Psoas muscle (tissue), 8 donors: ENCODE measurements around the gene SLC8B1. TPM values are rescaled to one million over a fixed set of nuclear protein-coding genes. Genes with fewer than 3 reads are reported as not detected.
A peak's percentile ranks its signal among the peaks of the same experiment; 100 is the strongest.

ENCODE experiments used
- ATAC-seq, 4 donors: fragments of 200-7000 bp; cut with Tn5 transposase; one replicate each; pipeline ENCODE4 v1.9.1; 2020; ENCODE audit warnings: moderate library complexity in 3 of 4, mild to moderate bottlenecking in 2 of 4
- DNase-seq, 2 donors: peaks; one replicate each; pipeline ENCODE4 v3.0.0-alpha.2; 2020
- H3K27ac ChIP-seq: fragments of 200-600 bp; one replicate; pipeline ENCODE4 v1.8.0; 2022
- H3K27me3 ChIP-seq, 3 donors: fragments of 200-600 bp in 1 of 3; one replicate each; pipeline versions ENCODE4 v1.6.1 to v1.8.0; 2013 to 2022; ENCODE audit warnings: low read length in 2 of 3, mild to moderate bottlenecking in 2 of 3, moderate library complexity in 1 of 3; ENCODE audit not compliant: insufficient read depth in 3 of 3
- H3K36me3 ChIP-seq, 2 donors: fragments of 200-600 bp in 1 of 2; one replicate each; pipeline versions ENCODE4 v1.6.1 to v1.8.0; 2013 to 2022; ENCODE audit warnings: low read depth in 1 of 2, mild to moderate bottlenecking in 1 of 2, moderate library complexity in 1 of 2; ENCODE audit not compliant: insufficient read depth in 1 of 2
- H3K4me1 ChIP-seq: fragments of 200-600 bp; one replicate; pipeline ENCODE4 v1.8.0; 2022
- H3K4me3 ChIP-seq: fragments of 200-600 bp; one replicate; pipeline ENCODE4 v1.8.0; 2022; ENCODE audit warnings: mild to moderate bottlenecking
- H3K9me3 ChIP-seq: fragments of 200-600 bp; one replicate; pipeline ENCODE4 v1.8.0; 2022
- WGBS, 3 donors: extraction: QIAGEN DNeasy Blood & Tissue Kit; methylation state at CpG; one replicate each; pipeline versions ENCODE4 v1.1.6 to v1.1.7; 2013; 5-methylcytosine and 5-hydroxymethylcytosine counted together
- intact Hi-C, 2 donors: fragments of 100-400 bp; cut with DNase I; formaldehyde crosslinking; loops; one replicate each; pipeline versions ENCODE4 v1.11.0 to v1.14.2; 2022
- long read RNA-seq, 2 donors: library from polyadenylated mRNA; unstranded; transcript quantifications; one replicate each; pipeline ENCODE4 v2.0.0, GENCODE V29; 2021
- polyA plus RNA-seq, 3 donors: library from polyadenylated mRNA; stranded (reverse); fragments of 200-250 nt; gene quantifications; one replicate each; pipeline ENCODE4 v1.2.3, GENCODE V29; 2013
- total RNA-seq, 4 donors: library from RNA; stranded (reverse); fragmentation: NEBNext Ultra II Directional in 2 of 4; extraction: Animal tissue kit (Norgen Biotek cat#: 25700) in 2 of 4; gene quantifications; one replicate each; pipeline versions ENCODE4 v1.2.1 to v1.2.4, GENCODE V29; 2021 to 2023
- TF ChIP-seq, protein P1 (sequence below): fragments of 200-600 bp; IDR thresholded peaks from one replicate; pipeline ENCODE4 v1.8.0; 2022; ENCODE audit warnings: antibody characterized with exemption
- donor health status: healthy with polysubstance abuse.
- donor health status: DM: no; HTN: no; CAD: no; lungs with moderate emphysema.
- donor health status: Bipolar disorder and iron deficiency.
- donor health status: healthy.
- donor health status: DM: yes; HTN: yes; CAD: no.
- donor health status: DM: no; HTN: no; CAD: no.
- donor health status: DM: no; HTN: no; CAD: no.
- donor health status: DM: yes; HTN: yes; CAD: no.

Gene SLC8B1
- total RNA-seq (10 to 100 TPM in 1 of 4 donors, 1 to 10 TPM in 3; 7.6 to 10.3 (median 9.5) TPM), polyA plus RNA-seq (1 to 10 TPM; 5.7 to 9.6 (median 5.7) TPM)
- long read RNA-seq, donor 1, partial matches to known transcripts = 4 of 4 reads
- long read RNA-seq, donor 1, other reads (novel, unspliced or antisense) = 0 of 4 reads
- long read RNA-seq, donor 2, partial matches to known transcripts = 13 of 17 reads
- long read RNA-seq, donor 2, other reads (novel, unspliced or antisense) = 4 of 17 reads

DNA sequence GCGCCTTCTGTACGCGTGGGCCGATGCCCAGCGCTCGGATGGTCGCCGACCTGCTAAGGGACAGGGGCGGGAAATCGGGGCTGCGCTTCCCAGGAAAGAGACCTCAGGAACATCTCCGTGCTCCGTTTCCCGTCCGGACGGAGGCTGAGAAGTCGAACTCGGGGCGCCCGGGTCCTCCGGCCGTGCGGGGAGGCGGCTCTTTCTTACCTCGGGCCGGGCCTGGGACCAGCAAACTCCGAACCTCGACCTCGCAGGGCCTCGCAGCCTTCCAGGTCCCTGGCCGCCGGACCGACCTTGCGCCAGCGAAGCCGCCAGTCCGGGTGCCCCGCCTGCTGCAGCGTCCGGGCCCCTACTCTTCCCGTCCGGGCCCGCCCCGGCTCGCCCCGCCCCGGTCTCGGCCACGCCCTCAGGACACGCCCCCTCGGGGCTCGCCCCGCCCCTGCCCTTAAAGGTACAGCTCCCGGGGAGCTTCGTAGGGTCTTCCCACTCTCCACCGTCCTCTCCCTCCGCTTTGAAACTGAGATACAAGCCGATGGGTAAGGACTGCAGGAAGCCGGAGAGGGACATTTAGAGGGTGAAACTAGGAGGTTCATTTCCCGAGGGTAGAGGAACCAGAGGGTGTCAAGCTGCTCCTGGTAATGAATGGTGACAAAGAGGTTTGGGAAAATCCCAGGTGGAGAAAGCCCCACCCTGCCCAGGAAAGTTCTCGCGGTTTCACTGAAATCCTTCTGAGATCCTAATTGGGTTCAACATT lies at the start of gene SLC8B1:
TSS of gene SLC8B1 (minus strand) at position 324 of the 754 bp plus-strand sequence. CDS start 2,231 bp downstream, outside the sequence.
- peak; percentile 91 to 94 for DNase-seq
- TF ChIP-seq, protein P1, sequence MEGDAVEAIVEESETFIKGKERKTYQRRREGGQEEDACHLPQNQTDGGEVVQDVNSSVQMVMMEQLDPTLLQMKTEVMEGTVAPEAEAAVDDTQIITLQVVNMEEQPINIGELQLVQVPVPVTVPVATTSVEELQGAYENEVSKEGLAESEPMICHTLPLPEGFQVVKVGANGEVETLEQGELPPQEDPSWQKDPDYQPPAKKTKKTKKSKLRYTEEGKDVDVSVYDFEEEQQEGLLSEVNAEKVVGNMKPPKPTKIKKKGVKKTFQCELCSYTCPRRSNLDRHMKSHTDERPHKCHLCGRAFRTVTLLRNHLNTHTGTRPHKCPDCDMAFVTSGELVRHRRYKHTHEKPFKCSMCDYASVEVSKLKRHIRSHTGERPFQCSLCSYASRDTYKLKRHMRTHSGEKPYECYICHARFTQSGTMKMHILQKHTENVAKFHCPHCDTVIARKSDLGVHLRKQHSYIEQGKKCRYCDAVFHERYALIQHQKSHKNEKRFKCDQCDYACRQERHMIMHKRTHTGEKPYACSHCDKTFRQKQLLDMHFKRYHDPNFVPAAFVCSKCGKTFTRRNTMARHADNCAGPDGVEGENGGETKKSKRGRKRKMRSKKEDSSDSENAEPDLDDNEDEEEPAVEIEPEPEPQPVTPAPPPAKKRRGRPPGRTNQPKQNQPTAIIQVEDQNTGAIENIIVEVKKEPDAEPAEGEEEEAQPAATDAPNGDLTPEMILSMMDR = no peak
- H3K27ac ChIP-seq = peak within 1 kb of the TSS; percentile 78
- peaks cover 22% of the 10 kb centered on the region for H3K4me1 ChIP-seq
- H3K27me3 ChIP-seq = no peaks in the 10 kb centered on the region
- WGBS, 3 donors = 0 to 1% (median 1%) methylated on average over 47 to 62 of the region's 62 CpGs
- peak within 1 kb of the TSS; percentile 88 for H3K4me3 ChIP-seq
- no peaks in the 10 kb centered on the region for H3K9me3 ChIP-seq
- intact Hi-C loops = loop anchor here in 1 of 2 donors (5.0 kb wide), 1 partner anchor 92 kb away; no protein-coding TSS in a partner anchor
- peak; percentile 100 for ATAC-seq
- peaks cover 0 to 29% of the 10 kb centered on the region in 2 donors for H3K36me3 ChIP-seq

DNA sequence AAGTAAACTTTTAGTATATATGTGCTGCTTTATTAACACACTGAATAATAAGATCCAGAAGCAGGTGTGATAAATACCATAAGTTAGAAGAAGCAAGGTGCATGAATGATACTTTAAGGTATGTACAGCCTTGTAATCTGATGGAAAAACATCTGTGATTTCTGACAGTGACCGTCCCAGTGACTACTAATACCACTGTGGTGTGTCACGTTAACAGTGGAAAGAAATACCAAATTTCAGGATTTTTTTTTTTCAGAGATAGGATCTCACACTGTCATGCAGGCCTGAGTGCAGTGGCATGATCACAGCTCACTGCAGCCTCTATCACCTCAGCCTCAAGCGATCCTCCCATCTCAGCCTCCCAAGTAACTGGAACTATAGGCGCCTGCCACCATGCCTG lies 47.3 kb upstream of the SLC8B1 start:
- no peaks in the 10 kb centered on the region for H3K4me1 ChIP-seq

DNA sequence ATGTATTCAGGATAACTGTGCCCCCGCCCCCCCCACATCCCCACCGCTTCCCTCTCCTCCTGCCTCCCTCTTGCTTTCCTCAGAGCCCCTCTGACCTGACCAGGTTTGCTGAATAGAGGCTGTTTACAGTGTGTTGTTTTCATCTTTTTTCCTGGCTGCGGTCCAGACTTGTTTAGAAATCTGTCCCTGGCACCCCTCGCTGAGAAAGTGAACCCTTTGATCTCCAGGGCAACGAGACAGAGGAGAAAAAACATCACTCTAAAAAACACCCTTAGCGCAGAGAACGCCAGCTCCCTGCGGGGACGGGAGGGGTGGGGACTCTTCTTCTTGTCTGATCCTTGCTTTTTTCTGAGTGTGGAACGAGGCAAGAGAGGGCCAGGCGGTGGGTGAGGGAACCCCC lies 46.3 kb upstream of the SLC8B1 start:
- ATAC-seq (no peak), DNase-seq (no peak)
- Histone ChIP-seq H3K9me3 (no peaks in the 10 kb centered on the region), H3K27ac (no peak overlapping the region), H3K4me3 (no peak overlapping the region), H3K4me1 (no peaks in the 10 kb centered on the region), H3K27me3 (no peaks in the 10 kb centered on the region), H3K36me3 (peaks cover 2 to 93% of the 10 kb centered on the region in 2 donors)
- WGBS, 3 donors = 63 to 79% (median 73%) methylated on average over 11 of the region's 11 CpGs
- intact Hi-C loops = no loop called here
- TF ChIP-seq, protein P1 = no peak

More for the DNA sequence above, 47.3 kb upstream of the SLC8B1 start:
- WGBS, 3 donors = 92 to 95% (median 92%) methylated on average over 4 of the region's 4 CpGs
- no peak for DNase-seq
- no peak for ATAC-seq
- intact Hi-C loops = no loop called here
- TF ChIP-seq, protein P1 = no peak
- H3K27me3 ChIP-seq = no peaks in the 10 kb centered on the region
- no peak overlapping the region for H3K27ac ChIP-seq
- peaks cover 2 to 91% of the 10 kb centered on the region in 2 donors for H3K36me3 ChIP-seq
- H3K4me3 ChIP-seq = no peak overlapping the region
- no peaks in the 10 kb centered on the region for H3K9me3 ChIP-seq

DNA sequence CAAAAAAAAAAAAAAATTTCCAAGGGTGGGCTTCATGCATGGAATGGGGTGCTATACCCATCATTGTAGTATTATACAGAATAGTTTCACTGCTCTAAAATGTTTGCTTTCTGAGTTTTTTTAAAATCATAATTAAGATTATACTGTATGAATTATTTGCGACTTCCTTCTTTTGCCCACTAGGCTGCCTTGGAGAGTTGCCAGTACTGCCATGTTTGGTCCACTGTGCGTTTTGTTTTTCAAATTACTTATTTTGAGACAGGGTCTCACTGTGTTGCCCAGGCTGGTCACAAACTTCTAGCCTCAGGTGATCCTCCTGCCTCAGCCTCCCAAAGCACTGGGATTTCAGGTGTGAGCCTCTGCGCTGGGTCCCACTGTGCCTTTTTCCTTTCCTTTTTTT lies 43.4 kb upstream of the SLC8B1 start:
- Histone ChIP-seq H3K36me3 (peaks cover 0 to 93% of the 10 kb centered on the region in 2 donors), H3K9me3 (no peaks in the 10 kb centered on the region), H3K27ac (no peak overlapping the region), H3K4me1 (no peaks in the 10 kb centered on the region), H3K4me3 (no peak overlapping the region), H3K27me3 (no peaks in the 10 kb centered on the region)
- intact Hi-C loops = no loop called here
- DNase-seq = no peak
- 89 to 90% (median 90%) methylated on average over 3 of the region's 3 CpGs for WGBS, 3 donors
- no peak for ATAC-seq
- TF ChIP-seq, protein P1 = peak; percentile 6
